ENCODE measurements around the gene ATP2A2.
A peak's percentile ranks its signal among the peaks of the same experiment; 100 is the strongest.
"Not testable (repeated sequence)": the region's sequence is repeated elsewhere in the genome, so short reads cannot be mapped to it uniquely, and the experiment has no call there.

Gene ATP2A2

GRCh38 chr12:110280779-110281548 lies at the start of gene ATP2A2:
Gene ATP2A2 (plus strand): TSS chr12:110281247. CDS start chr12:110281790, 543 bp downstream.
- DNase-seq = peak; percentile 71

- no peak for DNase-seq
Measured at GRCh38 chr12:110233212-110233903, 47.7 kb upstream of the ATP2A2 start.

GRCh38 chr12:110234331-110234751 lies 46.7 kb upstream of the ATP2A2 start:
- DNase-seq = no peak

GRCh38 chr12:110234755-110235154 lies 46.3 kb upstream of the ATP2A2 start:
- DNase-seq = no peak

- DNase-seq = no peak
Measured at GRCh38 chr12:110235383-110235782, 45.7 kb upstream of the ATP2A2 start.

GRCh38 chr12:110243227-110243626 lies 37.8 kb upstream of the ATP2A2 start:
- no peak for DNase-seq

- no peak for DNase-seq
Measured at GRCh38 chr12:110244372-110244771, 36.7 kb upstream of the ATP2A2 start.

GRCh38 chr12:110244829-110245228 lies 36.2 kb upstream of the ATP2A2 start:
- DNase-seq = no peak

GRCh38 chr12:110245369-110245772 lies 35.7 kb upstream of the ATP2A2 start:
- no peak for DNase-seq

- no peak for DNase-seq
Measured at GRCh38 chr12:110246636-110247339, 34.3 kb upstream of the ATP2A2 start.

- no peak for DNase-seq
Measured at GRCh38 chr12:110247340-110248095, 33.5 kb upstream of the ATP2A2 start.

GRCh38 chr12:110248096-110248447 lies 33.0 kb upstream of the ATP2A2 start:
- DNase-seq = no peak

GRCh38 chr12:110249105-110249504 lies 31.9 kb upstream of the ATP2A2 start:
- no peak for DNase-seq

- no peak for DNase-seq
Measured at GRCh38 chr12:110249716-110250225, 31.3 kb upstream of the ATP2A2 start.

- no peak for DNase-seq
Measured at GRCh38 chr12:110251381-110251780, 29.7 kb upstream of the ATP2A2 start.

GRCh38 chr12:110252716-110253115 lies 28.3 kb upstream of the ATP2A2 start:
- DNase-seq = no peak

GRCh38 chr12:110253176-110253575 lies 27.9 kb upstream of the ATP2A2 start:
- DNase-seq = no peak

- no peak for DNase-seq
Measured at GRCh38 chr12:110254971-110255540, 26.0 kb upstream of the ATP2A2 start.

- not testable (repeated sequence) for DNase-seq
Measured at GRCh38 chr12:110255890-110256456, 25.1 kb upstream of the ATP2A2 start.

- no peak for DNase-seq
Measured at GRCh38 chr12:110256780-110257431, 24.1 kb upstream of the ATP2A2 start.

GRCh38 chr12:110258466-110258865 lies 22.6 kb upstream of the ATP2A2 start:
- DNase-seq = no peak

Data from NCI-H1048 (cell line).